ENCODE measurements around the gene RAB11A.

RAB11A gene

GRCh38 chr15:65893060-65893459, 23.8 kb downstream of the RAB11A start:
- no peaks in the 10 kb centered on the region for H3K9me3 ChIP-seq (ENCODE audit: insufficient read depth, low read depth, low read length)
- peaks cover 14% of the 10 kb centered on the region for H4K20me1 ChIP-seq (ENCODE audit: insufficient read depth, low read length, poor library complexity, severe bottlenecking)
- no peaks in the 10 kb centered on the region for H3K9me2 ChIP-seq (replicated peaks; ENCODE audit: low read depth, low read length)
- peaks cover 63% of the 10 kb centered on the region for H3K36me3 ChIP-seq (ENCODE audit: insufficient read depth, low read length)
- H3K4me2 ChIP-seq (ENCODE audit: low read depth, low read length, poor library complexity, severe bottlenecking): no peak overlapping the region
- no peak overlapping the region for H3K4me3 ChIP-seq (ENCODE audit: low read length, poor library complexity, severe bottlenecking)
- H3K9ac ChIP-seq (ENCODE audit: low read depth, low read length, poor library complexity, severe bottlenecking): no peak overlapping the region
- H3K79me2 ChIP-seq (ENCODE audit: insufficient read depth, low read length): peaks cover 13% of the 10 kb centered on the region
- no peak overlapping the region for H2AFZ ChIP-seq (ENCODE audit: low read length)
- no peaks in the 10 kb centered on the region for H3K4me1 ChIP-seq (ENCODE audit: insufficient read depth, low read length, poor library complexity, severe bottlenecking)
- TF ChIP-seq EZH2phosphoT487 (IDR thresholded peaks at IDR 0.05; ENCODE audit: borderline replicate concordance) (no peak), CTCF (conservative IDR thresholded peaks at IDR 0.05; ENCODE audit: low read length) (no peak)
- H3K27me3 ChIP-seq (ENCODE audit: insufficient read depth, low read length, poor library complexity, severe bottlenecking): no peaks in the 10 kb centered on the region
- H3F3A ChIP-seq (ENCODE audit: low read depth): no peaks in the 10 kb centered on the region

GRCh38 chr15:65896236-65896635, 26.9 kb downstream of the RAB11A start:
- Histone ChIP-seq H3K9ac (ENCODE audit: low read depth, low read length, poor library complexity, severe bottlenecking) (no peak overlapping the region), H3K4me1 (ENCODE audit: insufficient read depth, low read length, poor library complexity, severe bottlenecking) (no peaks in the 10 kb centered on the region), H3F3A (ENCODE audit: low read depth) (no peaks in the 10 kb centered on the region), H2AFZ (ENCODE audit: low read length) (no peak overlapping the region), H3K9me3 (ENCODE audit: insufficient read depth, low read depth, low read length) (no peaks in the 10 kb centered on the region), H3K4me2 (ENCODE audit: low read depth, low read length, poor library complexity, severe bottlenecking) (no peak overlapping the region), H4K20me1 (ENCODE audit: insufficient read depth, low read length, poor library complexity, severe bottlenecking) (peaks cover 7% of the 10 kb centered on the region), H3K9me2 (replicated peaks; ENCODE audit: low read depth, low read length) (no peaks in the 10 kb centered on the region), H3K4me3 (ENCODE audit: low read length, poor library complexity, severe bottlenecking) (no peak overlapping the region), H3K27me3 (ENCODE audit: insufficient read depth, low read length, poor library complexity, severe bottlenecking) (no peaks in the 10 kb centered on the region), H3K36me3 (ENCODE audit: insufficient read depth, low read length) (peaks cover 64% of the 10 kb centered on the region; the same call in 1 of the 2 replicates), H3K79me2 (ENCODE audit: insufficient read depth, low read length) (0 out of 2 replicates have a peak, but pooled peaks cover 1% of the 10 kb centered on the region)
- TF ChIP-seq CTCF (conservative IDR thresholded peaks at IDR 0.05; ENCODE audit: low read length) (no peak), EZH2phosphoT487 (IDR thresholded peaks at IDR 0.05; ENCODE audit: borderline replicate concordance) (no peak)

- no peak overlapping the region for H3K4me3 ChIP-seq (ENCODE audit: low read length, poor library complexity, severe bottlenecking)
- no peak overlapping the region for H3K9ac ChIP-seq (ENCODE audit: low read depth, low read length, poor library complexity, severe bottlenecking)
- H3K4me2 ChIP-seq (ENCODE audit: low read depth, low read length, poor library complexity, severe bottlenecking): no peak overlapping the region
- H3K79me2 ChIP-seq (ENCODE audit: insufficient read depth, low read length): no peaks in the 10 kb centered on the region
- H3K27me3 ChIP-seq (ENCODE audit: insufficient read depth, low read length, poor library complexity, severe bottlenecking): no peaks in the 10 kb centered on the region
- H3K36me3 ChIP-seq (ENCODE audit: insufficient read depth, low read length): peaks cover 61% of the 10 kb centered on the region; the same call in 1 of the 2 replicates
- no peaks in the 10 kb centered on the region for H3K9me2 ChIP-seq (replicated peaks; ENCODE audit: low read depth, low read length)
- no peak overlapping the region for H2AFZ ChIP-seq (ENCODE audit: low read length)
- no peaks in the 10 kb centered on the region for H3K9me3 ChIP-seq (ENCODE audit: insufficient read depth, low read depth, low read length)
- no peaks in the 10 kb centered on the region for H3F3A ChIP-seq (ENCODE audit: low read depth)
- H4K20me1 ChIP-seq (ENCODE audit: insufficient read depth, low read length, poor library complexity, severe bottlenecking): no peaks in the 10 kb centered on the region
- H3K4me1 ChIP-seq (ENCODE audit: insufficient read depth, low read length, poor library complexity, severe bottlenecking): peaks cover 11% of the 10 kb centered on the region
- TF ChIP-seq EZH2phosphoT487 (IDR thresholded peaks at IDR 0.05; ENCODE audit: borderline replicate concordance) (no peak), CTCF (conservative IDR thresholded peaks at IDR 0.05; ENCODE audit: low read length) (no peak)
Observed at GRCh38 chr15:65900488-65900887, 31.2 kb downstream of the RAB11A start.
